IPS-NIHi7 (cell line): Measurements from ENCODE around the gene ATP2C2.
"Not testable (repeated sequence)": the region's sequence is repeated elsewhere in the genome, so short reads cannot be mapped to it uniquely, and the experiment has no call there.

Experiments
- DNase-seq: peaks from one replicate; pipeline ENCODE4 v3.0.0; 2012; ENCODE audit warnings: mixed read lengths; ENCODE audit errors: extremely low spot score

Gene ATP2C2

DNA sequence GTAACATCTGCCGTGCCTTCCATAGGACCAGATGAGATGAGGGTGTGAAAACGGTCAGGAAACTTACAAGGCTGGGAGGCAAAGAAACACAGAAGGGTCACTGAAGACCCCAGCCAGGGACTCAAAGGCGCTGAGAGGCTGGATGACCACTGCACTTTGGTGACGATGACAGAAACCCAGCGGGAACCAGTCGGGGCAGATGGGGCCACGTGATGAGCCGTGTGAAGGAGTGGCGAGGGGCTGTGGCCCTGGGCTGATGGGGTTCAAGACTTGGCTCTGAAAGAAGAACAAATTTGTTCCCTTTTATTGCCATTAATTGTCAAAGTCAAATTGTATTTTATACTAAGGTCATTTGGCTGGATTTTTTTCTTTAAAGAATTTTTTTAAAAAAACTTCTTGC lies 28.6 kb upstream of the ATP2C2 start:
- no peak for DNase-seq

DNA sequence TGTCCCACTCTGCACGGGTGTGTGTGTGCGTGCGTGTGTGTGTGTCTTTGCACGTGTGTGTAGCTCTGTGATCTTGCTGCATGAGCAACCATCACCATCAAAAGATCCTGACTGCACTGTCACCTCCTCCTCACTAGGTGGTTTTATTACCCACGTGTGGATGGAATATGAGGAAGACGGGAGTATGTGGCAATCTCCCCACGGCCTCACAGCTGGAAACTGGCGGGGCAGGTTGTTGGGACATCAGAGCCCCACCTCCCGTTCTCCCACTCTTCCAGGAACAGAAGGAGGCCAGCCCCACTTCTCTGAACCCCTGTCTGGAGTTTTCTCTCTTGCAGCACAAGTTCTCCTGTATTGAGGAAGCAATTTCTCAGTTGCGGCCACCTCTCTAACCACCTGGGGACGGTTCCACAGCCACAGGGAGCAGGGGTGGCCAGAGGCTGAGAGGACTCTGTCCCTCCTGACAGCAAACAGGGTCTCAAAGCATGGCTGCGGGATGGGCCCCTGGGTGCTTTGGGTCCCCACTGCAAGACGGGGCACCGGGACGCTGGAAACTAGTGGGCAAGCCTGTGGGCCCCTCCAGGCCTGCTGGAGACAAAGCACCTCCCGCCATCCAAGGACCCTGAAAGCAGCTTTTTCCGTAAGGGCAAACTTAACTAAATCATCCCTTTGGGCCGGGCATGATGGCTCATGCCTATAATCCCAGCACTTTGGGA lies 27.9 kb upstream of the ATP2C2 start:
- no peak for DNase-seq

DNA sequence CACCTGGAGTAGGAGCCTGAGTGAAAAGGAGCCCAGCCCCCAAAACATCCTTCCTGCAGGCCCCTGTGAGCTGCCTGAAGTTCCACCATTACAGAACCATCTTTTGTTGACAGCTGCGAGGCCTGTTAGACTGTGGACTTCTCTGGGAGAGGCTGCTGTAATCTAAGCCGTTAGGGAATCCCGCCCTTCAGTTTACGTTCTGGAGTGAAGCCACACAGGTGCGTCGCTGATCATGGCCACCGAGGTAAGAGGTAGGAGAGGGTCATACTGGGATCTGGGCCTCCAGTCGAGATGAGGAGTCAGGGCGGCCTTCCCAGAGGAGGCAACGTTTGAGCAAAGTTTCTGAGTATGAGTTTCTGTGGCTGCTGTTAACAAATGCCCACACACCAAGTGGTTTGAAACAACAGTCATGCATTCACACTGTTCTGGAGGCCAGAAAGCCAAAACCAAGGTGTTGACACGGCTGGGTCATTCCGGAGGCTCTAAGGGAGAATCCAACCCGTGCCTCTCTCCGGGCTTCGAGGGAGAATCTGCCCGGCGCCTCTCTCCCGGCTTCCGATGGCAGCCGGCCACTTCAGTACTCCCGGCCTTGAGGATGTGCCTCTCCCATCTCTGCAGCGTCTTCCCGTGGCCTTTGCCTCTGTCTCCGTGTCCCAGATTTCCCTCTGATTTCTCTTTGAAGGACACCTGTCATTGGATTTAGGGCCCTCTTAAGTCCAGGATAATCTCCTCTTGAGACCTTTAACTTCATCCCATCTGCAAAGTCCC lies 26.6 kb upstream of the ATP2C2 start:
- no peak for DNase-seq

DNA sequence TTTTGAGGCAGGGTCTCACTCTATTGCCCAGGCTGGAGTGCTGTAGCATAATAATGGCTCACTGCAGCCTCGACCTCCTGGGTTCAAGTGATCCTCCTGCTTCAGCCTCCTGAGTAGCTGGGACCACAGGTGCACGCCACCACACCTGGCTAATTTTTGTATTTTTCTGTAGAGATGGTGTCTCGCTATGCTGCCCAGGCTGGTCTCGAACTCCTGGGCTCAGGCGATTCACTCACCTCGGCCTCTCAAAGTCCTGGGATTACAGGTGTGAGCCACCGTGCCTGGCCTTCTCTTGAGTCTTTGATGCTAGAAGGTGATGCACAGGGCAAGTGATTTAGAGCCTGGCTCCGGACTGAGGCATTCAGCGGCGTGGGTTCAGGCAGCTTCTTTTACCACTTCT lies 24.5 kb upstream of the ATP2C2 start:
- DNase-seq, result not testable (repeated sequence)

DNA sequence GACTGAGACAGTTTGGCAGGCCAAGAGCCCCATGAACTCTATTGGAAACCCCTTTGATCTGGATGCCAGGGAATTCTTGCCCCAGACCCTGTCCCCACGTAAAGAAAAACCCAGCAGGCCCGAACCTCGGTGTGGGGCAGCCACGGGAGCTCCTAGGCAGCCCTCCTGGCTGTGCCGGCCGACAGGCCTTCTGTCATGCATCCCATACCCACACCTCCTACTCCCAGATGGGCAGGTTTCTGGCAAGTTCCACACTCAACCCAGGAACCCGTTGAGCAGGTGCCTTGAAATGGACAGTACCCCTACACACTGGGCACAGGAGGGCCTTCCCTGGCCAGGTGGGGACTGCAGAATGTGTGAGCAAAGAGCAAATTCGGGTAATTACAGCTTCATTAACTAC lies 23.6 kb upstream of the ATP2C2 start:
- no peak for DNase-seq

DNA sequence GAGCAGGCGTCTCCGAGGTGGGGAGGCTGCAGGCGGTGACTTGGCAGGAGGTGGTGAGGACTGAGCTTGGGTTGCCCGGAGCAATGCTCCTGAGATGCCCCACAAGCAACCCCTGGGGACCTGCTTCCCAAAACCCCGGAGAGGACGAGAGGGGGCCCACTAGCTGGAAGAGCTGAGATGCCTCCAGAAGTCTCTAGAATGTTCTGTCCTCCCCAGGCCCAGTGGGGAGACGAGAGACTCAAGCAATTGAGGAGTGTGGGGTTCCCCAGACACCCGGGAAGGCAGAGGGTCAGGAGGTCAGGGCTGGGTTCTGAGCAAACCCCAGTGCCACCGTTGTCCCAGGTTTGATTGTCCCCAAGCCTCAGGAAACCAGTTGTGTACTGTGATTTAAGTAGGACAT lies 21.2 kb upstream of the ATP2C2 start:
- no peak for DNase-seq

DNA sequence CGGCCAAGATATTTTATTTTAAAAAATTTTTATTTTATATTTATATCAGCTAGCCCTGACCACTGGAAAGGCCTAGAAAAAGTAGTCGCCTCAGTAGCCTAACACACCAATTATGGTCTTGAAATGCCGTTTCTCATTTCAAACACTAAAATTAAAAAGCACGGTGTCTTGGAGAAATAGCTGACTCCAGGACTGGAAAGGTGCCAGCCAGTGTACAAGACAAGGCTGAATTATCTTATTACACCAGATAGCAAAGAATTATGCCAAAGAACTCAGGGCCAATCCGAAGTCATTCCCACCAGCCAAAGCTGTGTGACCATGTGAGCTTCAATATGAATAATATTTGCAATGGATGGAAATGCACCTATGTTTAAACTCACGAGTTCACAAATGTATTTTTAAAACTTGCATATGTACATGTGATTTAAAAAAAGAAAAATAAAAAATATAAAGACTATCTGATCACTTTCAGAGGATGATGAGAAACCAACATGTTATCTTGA lies 19.9 kb upstream of the ATP2C2 start:
- no peak for DNase-seq

DNA sequence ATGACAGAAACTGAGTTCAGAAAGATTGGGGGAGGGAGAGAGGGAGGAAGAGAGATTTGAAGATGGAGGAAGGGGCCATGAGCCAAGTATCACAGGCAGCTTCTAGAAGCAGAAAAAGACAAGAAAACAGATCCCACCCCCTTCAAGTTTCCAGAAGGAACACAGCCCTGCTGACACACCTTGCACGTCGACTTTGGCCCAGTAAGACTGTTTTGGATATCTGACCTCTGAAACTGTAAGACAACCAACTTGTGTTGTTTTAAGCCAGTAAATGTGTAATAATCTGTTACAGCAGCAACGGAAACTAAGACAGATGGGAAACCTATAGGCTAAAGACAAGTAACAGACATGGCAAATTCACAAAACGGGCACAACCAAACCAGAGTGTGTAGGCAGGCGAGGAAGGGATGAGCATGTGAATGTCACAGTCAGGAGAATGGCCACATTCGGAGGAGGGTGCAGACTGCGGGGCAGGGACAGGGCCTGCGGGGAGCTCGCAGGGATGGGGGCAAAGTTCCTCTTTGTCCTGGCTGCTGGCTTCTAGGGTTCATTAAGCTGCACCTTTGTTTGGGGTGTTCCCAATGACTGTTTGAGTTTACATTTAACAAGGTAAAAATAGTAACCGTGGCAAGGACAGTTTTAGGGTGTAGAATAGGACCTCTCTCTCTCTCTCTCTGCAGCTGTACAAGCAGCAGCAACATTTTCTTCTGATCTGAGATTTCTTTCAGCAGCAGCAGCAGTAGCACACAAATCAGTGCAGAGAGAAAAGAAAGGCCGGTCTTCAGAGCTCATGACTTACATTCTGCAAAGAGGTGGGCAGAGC lies 18.3 kb upstream of the ATP2C2 start:
- DNase-seq, result no peak

DNA sequence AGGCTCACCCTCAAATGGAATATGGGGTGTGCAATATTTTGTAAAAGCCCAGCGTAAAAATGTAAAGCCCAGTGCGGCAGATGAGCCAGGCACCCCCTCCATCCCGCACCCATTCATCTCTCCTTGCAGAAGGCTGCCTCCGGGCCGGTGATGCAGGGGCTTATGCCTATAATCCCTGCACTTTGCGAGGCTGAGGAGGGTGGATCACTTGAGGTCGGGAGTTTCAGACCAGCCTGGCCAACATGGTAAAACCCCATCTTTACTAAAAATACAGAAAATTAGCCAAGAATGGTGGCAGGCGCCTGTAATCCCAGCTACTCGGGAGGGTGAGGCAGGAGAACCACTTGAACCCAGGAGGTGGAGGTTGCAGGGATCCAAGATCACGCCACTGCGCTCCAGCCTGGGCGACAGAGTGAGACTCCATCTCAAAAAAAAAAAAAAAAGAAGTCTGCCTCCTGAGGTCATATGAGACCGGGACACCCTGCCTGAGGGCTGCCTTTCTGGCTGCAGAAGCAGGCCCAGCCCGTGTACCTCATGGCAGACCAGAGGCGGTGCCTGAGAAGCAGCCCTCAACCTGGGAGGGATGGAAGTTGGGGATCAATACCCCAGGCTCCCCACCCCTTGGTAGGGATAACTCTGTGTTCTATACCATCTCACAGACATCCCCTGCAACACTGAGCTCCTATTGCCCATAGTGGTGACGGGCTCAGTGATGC lies 17.5 kb upstream of the ATP2C2 start:
- no peak for DNase-seq

DNA sequence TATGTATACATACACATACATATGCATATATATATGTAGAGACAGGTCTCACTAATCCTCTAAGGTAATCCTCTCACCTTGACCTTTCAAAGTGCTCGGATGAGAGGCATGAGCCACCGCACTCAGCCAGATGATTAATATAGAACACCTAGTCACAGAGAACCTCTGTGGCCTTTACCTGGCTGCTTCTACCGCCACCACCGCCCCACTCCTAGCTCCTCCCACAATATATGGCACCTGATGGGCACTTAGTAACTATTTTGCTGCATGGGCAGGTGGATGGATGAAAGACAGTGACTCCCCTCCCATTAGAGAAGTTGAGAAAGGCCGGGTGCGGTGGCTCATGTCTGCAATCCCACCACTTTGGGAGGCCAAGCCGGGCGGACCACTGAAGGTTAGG lies 16.7 kb upstream of the ATP2C2 start:
- no peak for DNase-seq

DNA sequence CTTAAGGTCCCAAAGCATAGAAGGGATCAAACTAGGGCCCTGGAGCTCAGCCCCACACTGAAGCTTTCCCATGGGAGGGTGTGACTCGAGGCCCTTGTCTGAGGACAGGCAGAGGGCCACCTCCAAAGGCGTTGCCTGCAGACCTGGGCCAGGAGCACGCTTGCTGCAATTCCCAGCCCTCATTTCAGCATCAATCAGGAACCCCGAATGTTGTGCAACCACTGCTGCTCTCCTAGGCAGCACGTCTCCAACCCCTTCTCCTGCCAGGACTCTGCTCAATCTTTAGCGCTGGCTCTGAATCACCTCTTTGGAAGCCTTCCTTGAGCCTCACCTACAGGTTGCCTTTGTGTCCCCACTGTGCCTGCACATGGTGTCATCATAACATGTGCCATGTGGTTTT lies 14.0 kb upstream of the ATP2C2 start:
- DNase-seq, result no peak

DNA sequence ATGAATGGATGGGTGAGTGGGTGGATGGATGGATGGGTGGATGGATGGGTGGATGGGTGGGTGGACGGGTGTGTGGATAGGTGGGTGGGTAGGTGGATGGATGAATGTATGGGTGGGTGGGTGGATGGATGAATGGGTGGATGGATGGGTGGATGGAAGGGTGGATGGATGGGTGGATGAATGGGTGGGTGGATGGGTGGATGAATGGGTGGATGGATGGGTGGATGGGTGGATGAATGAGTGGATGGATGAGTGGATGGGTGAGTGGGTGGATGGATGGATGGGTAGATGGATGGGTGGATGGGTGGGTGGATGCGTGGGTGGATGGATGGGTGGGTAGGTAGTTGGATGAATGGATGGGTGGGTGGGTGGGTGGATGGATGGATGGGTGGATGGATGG lies 13.2 kb upstream of the ATP2C2 start:
- DNase-seq, result no peak

DNA sequence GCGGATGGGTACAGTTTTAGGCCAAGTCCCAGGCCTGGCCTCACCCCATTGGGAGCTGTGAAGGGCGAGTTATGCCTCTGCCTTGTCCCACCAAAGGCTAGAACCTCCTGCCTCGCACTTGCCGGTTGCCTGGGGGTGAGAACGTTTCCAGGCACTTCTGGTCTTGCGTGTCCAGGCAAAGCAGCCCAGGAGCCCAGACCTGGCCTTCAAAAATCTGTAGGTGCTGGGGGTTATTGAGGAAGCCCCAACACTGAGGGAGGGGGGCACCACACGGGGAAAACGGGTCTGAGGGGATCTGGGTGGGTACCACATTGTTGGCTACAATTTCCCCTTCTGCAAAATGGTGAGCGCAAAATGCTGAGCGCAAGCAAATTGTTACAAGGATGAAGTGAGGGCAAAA lies 12.2 kb upstream of the ATP2C2 start:
- DNase-seq, result no peak

DNA sequence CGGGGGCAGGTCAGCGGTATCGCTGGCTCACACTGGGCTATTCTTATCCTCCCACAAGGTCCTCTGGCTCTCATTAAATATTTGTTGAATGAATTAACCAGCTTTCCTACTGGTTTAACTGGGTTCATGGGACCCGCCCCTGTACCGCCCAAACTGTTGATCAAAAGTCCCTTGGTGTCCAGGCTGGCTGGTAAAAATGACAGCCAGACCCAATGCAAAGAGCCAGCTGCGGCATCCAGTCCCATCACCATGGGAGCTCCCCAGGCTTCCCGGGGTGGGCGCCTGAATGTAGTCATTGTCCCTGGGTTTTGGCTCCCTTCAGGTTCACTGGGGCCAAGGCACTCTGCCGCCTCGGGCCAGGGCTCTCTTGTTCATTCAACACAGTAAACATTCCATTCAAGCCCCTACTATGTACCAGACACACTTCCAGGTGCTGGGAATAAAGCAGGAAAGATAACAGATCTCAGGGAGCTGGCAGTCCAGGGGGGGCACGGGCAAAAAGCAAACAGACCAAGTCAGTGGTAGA lies 11.7 kb upstream of the ATP2C2 start:
- no peak for DNase-seq

DNA sequence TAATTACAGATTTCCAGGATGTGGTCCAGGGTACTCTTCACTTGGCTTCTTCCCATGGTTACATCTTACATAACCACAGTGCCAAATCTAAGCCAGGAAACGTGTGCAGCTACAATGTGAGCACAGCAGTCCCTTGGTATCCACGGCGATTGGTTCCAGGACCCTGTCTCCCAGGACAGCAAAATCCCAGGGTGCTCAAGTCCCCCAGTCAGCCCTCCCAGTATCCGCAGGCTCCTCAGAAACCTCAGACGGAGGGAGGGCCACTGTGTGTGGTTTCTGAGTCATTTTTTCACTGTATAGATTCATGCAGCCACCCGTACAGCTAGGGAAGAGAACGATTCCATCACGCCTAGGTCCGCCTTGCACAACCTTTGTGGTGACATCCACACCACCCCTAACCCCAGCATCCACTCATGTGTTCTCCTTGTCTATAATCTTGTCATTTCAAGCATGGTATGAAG lies 11.1 kb upstream of the ATP2C2 start:
- no peak for DNase-seq

DNA sequence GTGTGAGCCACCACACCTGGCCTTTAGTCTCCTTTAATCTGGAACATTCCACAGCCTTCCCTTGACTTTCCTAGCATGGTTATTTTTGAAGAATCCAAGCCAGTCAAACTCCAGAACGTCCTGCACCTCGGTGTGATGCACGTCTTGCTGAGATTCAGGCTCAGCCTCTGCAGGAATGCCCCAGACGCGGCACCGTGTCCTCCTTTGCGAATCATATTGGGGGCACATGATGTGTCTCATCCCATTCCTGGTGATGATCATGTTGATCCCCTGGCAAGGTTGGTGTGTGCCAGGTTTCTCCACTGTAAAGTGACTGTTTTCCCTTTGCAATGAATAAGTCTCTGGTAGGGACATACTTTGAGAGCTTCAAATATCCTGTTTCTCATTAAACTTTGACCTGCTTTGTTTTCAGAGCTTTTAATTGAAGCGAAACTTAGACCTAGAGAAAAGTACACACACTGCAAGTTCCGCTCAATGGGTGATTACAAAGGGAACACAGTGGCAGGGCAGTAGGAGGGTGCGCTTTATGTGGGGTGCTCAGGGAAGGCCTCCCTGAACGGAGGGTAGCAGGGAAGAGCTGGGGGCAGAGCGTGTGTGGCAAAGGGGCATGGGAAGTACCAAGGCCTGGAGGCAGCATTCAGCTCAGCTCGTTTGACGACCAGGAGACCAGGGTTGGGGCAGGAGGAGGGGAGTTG lies 9.6 kb upstream of the ATP2C2 start:
- no peak for DNase-seq

DNA sequence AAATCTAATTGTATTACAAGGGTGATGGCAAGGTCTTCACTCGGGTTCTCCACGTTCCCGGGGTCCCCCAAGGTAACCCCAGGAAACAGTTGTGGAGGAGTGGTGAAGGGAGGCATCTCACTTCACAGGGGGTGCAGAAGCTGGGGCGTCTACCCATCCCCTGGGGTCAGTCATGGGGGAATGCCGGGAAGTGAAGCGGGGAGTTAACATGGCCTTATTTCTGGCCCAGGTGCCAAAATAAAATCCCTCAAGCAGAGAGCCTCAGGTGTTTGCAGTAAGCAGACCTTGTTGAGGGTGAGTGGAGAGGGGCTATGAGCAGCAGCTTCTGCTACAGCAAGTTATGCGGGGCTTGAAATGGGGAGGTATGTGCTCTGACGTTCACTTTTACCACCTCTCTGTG lies 9.0 kb upstream of the ATP2C2 start:
- DNase-seq, result no peak

DNA sequence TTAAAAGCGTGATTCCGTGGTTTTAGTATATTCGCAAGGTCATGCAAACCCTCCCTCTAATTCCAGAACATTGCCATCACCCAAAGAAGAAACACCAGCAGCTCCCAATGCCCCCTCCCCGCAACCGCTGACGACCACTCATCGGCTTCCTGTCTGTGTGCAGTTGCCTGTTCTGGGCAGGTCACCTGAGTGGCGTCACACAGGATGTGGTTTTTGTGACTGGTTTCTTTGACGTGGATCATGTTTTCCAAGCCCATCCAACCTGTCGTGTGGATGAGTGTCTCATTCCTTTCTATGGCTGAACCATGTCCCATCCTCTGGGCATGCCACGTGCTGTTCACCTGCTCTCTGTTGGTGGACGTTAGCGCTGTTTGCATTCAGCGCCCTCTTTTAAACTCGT lies 8.2 kb upstream of the ATP2C2 start:
- DNase-seq, result no peak

DNA sequence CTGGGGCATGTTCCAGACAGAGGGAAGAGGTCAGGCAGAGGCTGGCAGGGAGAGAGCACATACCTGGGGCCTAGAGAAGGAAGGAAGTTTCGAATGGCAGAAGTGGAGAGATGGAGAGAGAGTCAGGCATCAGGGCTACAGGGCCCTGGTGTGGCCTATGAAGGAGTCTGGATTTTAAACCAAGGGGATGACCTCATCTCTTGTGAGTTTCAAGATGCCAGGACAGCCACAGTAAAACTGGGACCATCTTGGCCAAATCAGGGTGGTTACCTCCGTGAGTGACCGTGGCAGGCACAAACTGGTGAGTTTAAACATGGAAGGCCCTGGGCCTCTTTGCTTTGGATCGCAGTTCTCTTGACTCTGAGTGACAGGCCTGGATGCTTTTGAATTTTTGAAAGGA lies 7.6 kb upstream of the ATP2C2 start:
- DNase-seq, result no peak

DNA sequence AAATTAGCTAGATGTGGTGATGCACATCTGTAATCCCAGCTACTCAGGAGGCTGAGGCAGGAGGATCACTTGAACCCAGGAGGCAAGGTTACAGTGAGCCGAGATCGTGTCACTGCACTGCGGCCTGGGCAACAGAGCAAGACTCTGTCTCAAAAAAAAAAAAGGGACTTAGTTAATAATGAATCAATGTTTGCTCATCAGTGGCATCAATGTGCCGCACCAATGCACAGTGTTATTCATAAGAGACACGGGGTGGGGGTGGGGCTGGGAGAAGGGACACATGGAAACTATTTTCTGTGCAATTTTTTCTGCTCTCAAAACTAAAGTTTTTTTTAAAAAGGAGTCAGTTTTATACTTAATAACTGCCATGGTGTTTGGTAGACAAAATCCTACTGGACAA lies 6.8 kb upstream of the ATP2C2 start:
- DNase-seq, result no peak

DNA sequence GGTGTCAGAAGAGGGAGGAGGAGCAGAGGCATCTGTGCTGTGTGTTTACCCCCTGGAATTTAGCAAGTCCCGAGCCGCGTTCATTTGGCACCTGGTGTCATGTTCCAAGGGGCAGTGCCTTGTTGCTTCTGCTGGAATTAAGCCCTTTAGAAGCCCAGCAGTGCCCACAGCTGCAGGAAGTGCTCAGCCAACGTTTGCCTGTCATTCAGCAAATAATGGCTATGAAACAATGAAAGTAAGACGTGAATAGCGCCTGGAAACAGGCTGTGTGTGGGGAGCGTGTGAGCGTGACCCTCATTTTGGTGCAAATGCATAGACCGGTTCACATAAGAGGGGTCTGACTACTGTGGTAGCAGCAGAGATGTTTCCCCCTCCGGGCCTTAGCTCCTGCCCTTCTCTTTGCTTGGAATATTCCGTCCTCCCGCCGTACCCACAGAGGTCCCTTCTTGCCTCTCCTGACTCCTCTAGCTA lies 5.8 kb upstream of the ATP2C2 start:
- no peak for DNase-seq
